ENCODE data around the gene KRTAP12-2. TPM values are rescaled to one million over a fixed set of nuclear protein-coding genes. Genes with fewer than 3 reads are reported as not detected.

The KRTAP12-2 gene
- total and polyA plus RNA-seq, 2 donors (not counting 3 experiments of a cell fraction or from before 2014, with no cell fraction given): not detected

DNA sequence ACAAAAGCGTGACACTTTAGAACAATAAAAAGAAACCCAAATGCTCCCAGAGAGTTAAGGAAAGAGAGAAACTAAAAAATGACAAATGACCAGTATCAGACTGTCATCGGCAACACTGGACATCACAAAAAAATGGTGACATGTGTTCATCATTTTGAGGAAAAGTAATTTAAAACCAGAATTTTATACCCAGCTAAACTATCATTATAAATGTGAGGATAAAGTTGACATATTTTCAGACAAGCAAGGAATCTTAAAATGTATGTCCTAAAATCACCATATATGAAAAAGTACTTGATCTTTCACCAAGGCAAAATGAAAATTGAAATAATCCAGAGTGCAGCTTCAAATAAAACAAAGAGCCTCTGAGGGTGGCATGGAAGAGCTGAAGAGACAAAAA, 21.8 kb downstream of the KRTAP12-2 start:
- H3K4me1 ChIP-seq (ENCODE audit: control insufficient read depth, extremely low read depth, insufficient read depth, low read length): no peaks in the 10 kb centered on the region
- FAIRE-seq (no peak), DNase-seq (ENCODE audit: low read depth, low spot score) (no peak)
- intact Hi-C loops (cut with micrococcal nuclease) (no loop called here), dilution Hi-C loops (cut with MboI; ENCODE audit: extremely low pct_ligation_motif_present, low sequenced_read_pairs) (no loop called here)
- H3K9me1 ChIP-seq (replicated peaks; ENCODE audit: control insufficient read depth, extremely low read depth, insufficient read depth, low read length): no peaks in the 10 kb centered on the region
- H3K4me2 ChIP-seq (ENCODE audit: insufficient read depth, low read length): no peak overlapping the region
- POLR2A ChIA-PET: no interaction called here
- TF ChIP-seq MYC (IDR thresholded peaks at IDR 0.05; ENCODE audit: low read depth, low read length): no peak
- no peaks in the 10 kb centered on the region for H4K20me1 ChIP-seq (replicated peaks; ENCODE audit: control insufficient read depth, extremely low read depth, insufficient read depth, low read length)
- H2AFZ ChIP-seq (ENCODE audit: low read depth, low read length): no peak overlapping the region
- no TSS peak for BruUV-seq (replicated peaks)
- H3K79me2 ChIP-seq (ENCODE audit: control insufficient read depth, insufficient read depth, low read length): no peaks in the 10 kb centered on the region
- H3K9me3 ChIP-seq (replicated peaks; ENCODE audit: control insufficient read depth, insufficient read depth, low read length): no peaks in the 10 kb centered on the region
- H3K9ac ChIP-seq (replicated peaks; ENCODE audit: extremely low read depth, insufficient read depth, low read length): no peak overlapping the region
- H3K36me3 ChIP-seq (ENCODE audit: control insufficient read depth in 2 of 2, extremely low read depth in 1 of 2, insufficient read depth in 2 of 2, low read length in 2 of 2): no peaks in the 10 kb centered on the region
- CTCF ChIA-PET: no interaction called here
- no peak overlapping the region for H3K27ac ChIP-seq (ENCODE audit: insufficient read depth, low read depth, low read length)
- H3K27me3 ChIP-seq (ENCODE audit: control insufficient read depth in 2 of 2, insufficient read depth in 2 of 2, low read length in 2 of 2): no peaks in the 10 kb centered on the region
- H3K4me3 ChIP-seq (replicated peaks in 1 of 3; ENCODE audit: insufficient read depth in 1 of 3, low read depth in 1 of 3, low read length in 3 of 3): no peak overlapping the region

- Histone ChIP-seq H3K4me2 (ENCODE audit: insufficient read depth, low read length) (no peak overlapping the region), H3K9me3 (replicated peaks; ENCODE audit: control insufficient read depth, insufficient read depth, low read length) (no peaks in the 10 kb centered on the region), H3K4me1 (ENCODE audit: control insufficient read depth, extremely low read depth, insufficient read depth, low read length) (no peaks in the 10 kb centered on the region), H3K36me3 (ENCODE audit: control insufficient read depth in 2 of 2, extremely low read depth in 1 of 2, insufficient read depth in 2 of 2, low read length in 2 of 2) (no peaks in the 10 kb centered on the region), H3K4me3 (replicated peaks in 1 of 3; ENCODE audit: insufficient read depth in 1 of 3, low read depth in 1 of 3, low read length in 3 of 3) (no peak overlapping the region), H3K9ac (replicated peaks; ENCODE audit: extremely low read depth, insufficient read depth, low read length) (no peak overlapping the region), H3K79me2 (ENCODE audit: control insufficient read depth, insufficient read depth, low read length) (no peaks in the 10 kb centered on the region), H3K27me3 (ENCODE audit: control insufficient read depth in 2 of 2, insufficient read depth in 2 of 2, low read length in 2 of 2) (no peaks in the 10 kb centered on the region), H2AFZ (ENCODE audit: low read depth, low read length) (no peak overlapping the region), H3K9me1 (replicated peaks; ENCODE audit: control insufficient read depth, extremely low read depth, insufficient read depth, low read length) (no peaks in the 10 kb centered on the region), H4K20me1 (replicated peaks; ENCODE audit: control insufficient read depth, extremely low read depth, insufficient read depth, low read length) (no peaks in the 10 kb centered on the region), H3K27ac (ENCODE audit: insufficient read depth, low read depth, low read length) (no peak overlapping the region)
- DNase-seq (ENCODE audit: low read depth, low spot score) (no peak), FAIRE-seq (no peak)
- TF ChIP-seq, protein P1, sequence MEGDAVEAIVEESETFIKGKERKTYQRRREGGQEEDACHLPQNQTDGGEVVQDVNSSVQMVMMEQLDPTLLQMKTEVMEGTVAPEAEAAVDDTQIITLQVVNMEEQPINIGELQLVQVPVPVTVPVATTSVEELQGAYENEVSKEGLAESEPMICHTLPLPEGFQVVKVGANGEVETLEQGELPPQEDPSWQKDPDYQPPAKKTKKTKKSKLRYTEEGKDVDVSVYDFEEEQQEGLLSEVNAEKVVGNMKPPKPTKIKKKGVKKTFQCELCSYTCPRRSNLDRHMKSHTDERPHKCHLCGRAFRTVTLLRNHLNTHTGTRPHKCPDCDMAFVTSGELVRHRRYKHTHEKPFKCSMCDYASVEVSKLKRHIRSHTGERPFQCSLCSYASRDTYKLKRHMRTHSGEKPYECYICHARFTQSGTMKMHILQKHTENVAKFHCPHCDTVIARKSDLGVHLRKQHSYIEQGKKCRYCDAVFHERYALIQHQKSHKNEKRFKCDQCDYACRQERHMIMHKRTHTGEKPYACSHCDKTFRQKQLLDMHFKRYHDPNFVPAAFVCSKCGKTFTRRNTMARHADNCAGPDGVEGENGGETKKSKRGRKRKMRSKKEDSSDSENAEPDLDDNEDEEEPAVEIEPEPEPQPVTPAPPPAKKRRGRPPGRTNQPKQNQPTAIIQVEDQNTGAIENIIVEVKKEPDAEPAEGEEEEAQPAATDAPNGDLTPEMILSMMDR (IDR thresholded peaks at IDR 0.05; ENCODE audit: extremely low read depth in 1 of 2, insufficient read depth in 1 of 2, low read depth in 1 of 2, low read length in 2 of 2): no peak
- TF ChIP-seq POLR2AphosphoS5 (IDR thresholded peaks at IDR 0.05; ENCODE audit: insufficient read depth, low read depth, low read length) (no peak), MAX (IDR thresholded peaks at IDR 0.05; ENCODE audit: insufficient read depth, insufficient read length) (no peak), EZH2 (IDR thresholded peaks at IDR 0.05; ENCODE audit: borderline replicate concordance, low read depth, low read length, severe bottlenecking) (no peak), MYC (IDR thresholded peaks at IDR 0.05; ENCODE audit: low read depth, low read length) (no peak), FOS (IDR thresholded peaks at IDR 0.05; ENCODE audit: borderline replicate concordance, insufficient read depth, low read length) (no peak), GATA2 (IDR thresholded peaks at IDR 0.05; ENCODE audit: insufficient read depth, insufficient read length, low read depth, low read length) (no peak), POLR2A (IDR thresholded peaks at IDR 0.05; ENCODE audit: low read depth, low read length) (no peak), JUN (IDR thresholded peaks at IDR 0.05; ENCODE audit: borderline replicate concordance, insufficient read depth, insufficient read length, low read depth) (no peak)
- no TSS peak for BruUV-seq (replicated peaks)
- ChIA-PET POLR2A (no interaction called here), CTCF (no interaction called here)
- intact Hi-C loops (cut with micrococcal nuclease) (no loop called here), dilution Hi-C loops (cut with MboI; ENCODE audit: extremely low pct_ligation_motif_present, low sequenced_read_pairs) (no loop called here)
Measured at GRCh38 chr21:44643741-44644310, 22.9 kb downstream of the KRTAP12-2 start.

Measured in endothelial cell of umbilical vein (primary cell).